Measurements from ENCODE around the gene ABCC1. TPM values are rescaled to one million over a fixed set of nuclear protein-coding genes. Genes with fewer than 3 reads are reported as not detected.
"Not testable (repeated sequence)": the region's sequence is repeated elsewhere in the genome, so short reads cannot be mapped to it uniquely, and the experiment has no call there.

Gene ABCC1
- total RNA-seq, 1 experiment from 2014 or later, result 35.2 TPM

GRCh38 chr16:16137110-16137509, 187.7 kb downstream of the ABCC1 start:
- peak; percentile 22 for DNase-seq (ENCODE audit: low spot score)

GRCh38 chr16:16138034-16138635, 188.7 kb downstream of the ABCC1 start:
- no peak for DNase-seq (ENCODE audit: low spot score)

- DNase-seq (ENCODE audit: low spot score), result no peak
Measured at GRCh38 chr16:16139061-16139460, 189.6 kb downstream of the ABCC1 start.

GRCh38 chr16:16139806-16140205, 190.4 kb downstream of the ABCC1 start:
- DNase-seq (ENCODE audit: low spot score), result no peak

DNA sequence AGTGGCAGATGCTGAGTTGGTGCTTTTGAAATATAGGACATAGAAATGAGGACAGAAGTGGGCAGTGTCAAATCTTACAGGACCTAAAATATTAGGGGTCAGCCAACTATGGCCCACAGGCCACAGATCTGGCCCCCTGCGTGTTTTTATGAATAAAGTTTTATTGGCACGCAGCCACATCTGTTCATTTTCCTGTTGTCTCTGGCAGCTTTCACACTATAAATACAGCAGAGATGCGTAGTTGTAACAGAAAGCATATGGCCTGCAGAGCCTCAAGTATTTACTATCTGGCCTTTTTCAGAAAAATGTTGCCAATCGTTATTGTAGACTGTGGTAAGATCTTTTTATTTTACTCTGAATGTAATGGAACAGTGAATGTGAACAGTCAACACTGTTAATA, 191.1 kb downstream of the ABCC1 start:
- no peak for DNase-seq (ENCODE audit: low spot score)

DNA sequence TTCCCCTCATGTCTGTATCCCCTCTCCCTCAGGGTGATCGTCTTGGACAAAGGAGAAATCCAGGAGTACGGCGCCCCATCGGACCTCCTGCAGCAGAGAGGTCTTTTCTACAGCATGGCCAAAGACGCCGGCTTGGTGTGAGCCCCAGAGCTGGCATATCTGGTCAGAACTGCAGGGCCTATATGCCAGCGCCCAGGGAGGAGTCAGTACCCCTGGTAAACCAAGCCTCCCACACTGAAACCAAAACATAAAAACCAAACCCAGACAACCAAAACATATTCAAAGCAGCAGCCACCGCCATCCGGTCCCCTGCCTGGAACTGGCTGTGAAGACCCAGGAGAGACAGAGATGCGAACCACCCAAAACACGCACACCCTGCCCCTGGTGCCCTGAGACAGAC, 191.7 kb downstream of the ABCC1 start:
- DNase-seq (ENCODE audit: low spot score), result no peak

DNA sequence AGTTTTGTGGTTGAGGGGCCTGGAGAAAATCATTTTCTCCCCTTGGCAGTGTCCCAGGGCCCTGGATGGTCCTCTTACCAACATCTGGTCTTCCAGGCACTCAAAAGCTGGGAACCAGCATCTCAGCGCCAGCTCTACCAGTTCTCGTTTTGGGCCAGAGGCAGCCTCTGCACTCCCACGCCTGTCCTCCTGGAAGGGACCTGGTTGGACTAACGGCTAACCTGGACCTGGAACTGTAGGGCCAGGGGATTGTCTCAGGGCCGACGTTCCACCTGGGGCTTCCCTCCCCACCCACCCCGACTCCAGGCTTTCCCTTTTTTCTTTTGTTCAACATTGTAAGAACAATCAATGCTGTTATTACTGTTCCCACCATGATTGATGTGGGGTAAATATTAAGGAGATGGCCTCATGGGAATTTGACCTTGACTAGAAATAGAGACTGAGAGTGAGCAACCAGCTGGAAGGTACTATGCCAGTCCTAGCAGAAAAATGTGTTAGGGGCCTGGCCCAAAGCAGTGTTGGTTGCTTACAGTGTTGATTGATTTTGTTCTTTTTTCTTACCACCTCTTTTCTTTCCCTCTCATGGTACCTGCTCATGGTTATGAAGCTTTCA, 192.5 kb downstream of the ABCC1 start:
- DNase-seq (ENCODE audit: low spot score), result no peak

DNA sequence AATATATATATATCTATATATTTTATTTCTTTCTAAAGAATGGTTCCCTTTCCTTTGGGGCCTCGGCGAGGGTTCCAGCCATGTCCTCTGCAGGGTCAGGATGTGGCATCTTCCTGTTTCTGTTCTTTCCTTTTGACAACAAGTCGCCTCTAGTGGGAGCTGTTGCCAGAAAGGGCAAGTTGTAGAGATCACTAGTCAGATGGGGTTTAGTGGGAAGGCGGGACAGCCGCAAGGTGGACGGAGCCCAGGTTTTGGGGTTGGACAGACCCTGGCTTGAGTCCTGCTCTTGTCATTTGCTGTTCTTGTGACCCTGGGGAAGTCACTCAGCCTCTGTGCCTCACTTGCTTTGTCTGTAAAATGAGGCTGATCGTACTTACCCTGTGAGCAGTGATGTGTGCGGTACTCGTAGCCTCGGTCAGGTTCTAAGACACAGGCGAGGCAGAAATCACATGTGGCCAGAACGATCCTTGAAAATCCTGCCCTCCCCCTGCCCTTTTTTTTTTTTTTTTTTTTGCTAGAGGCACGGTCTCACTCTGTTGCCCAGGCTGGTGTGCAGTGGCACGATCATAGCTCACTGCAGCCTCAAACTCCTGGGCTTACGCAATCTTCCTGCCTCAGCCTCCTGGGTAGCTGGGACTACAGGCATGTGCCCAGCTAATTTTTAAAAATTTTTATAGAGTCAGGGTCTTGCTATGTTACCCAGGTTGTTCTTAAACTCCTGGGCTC, 193.8 kb downstream of the ABCC1 start:
- DNase-seq (ENCODE audit: low spot score), result no peak

DNA sequence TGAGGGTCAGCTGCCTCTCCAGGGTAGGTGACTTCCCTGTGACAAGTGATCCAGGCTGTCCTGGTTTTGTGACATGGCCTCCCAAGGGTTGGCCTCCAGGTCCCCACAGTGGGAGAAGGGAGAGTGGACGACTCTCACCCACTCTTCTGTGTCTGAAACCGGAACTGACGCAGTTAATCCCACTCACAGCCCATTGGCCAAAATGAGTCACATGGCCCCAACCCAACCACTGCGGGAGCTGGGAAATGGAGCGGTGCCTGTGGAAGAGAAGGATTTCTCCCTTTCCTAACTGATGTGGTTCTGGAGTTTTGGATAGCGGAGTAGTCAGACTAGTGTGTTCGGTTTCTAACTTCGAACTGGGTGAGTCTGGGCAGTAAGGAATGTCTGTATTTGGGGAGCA, 194.5 kb downstream of the ABCC1 start:
- no peak for DNase-seq (ENCODE audit: low spot score)

DNA sequence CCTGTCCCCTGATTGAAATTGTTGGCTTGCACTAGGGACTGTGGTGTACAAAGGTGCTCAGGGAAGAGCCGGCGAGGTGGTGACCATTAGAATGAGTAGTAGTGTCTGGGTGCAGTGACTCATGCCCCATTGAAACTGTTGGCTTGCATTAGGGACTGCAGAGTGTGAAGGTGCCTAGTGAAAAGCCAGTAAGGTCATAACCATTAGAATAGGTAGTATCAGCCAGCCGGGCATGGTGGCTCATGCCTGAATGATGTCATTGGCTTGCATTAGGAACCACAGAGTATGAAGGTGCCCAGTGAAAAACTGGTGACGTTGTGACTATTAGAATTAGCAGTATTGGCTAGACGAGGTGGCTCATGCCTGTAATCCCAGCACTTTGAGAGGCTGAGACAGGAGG, 195.0 kb downstream of the ABCC1 start:
- DNase-seq (ENCODE audit: low spot score), result no peak

GRCh38 chr16:16145286-16145685, 195.9 kb downstream of the ABCC1 start:
- no peak for DNase-seq (ENCODE audit: low spot score)

DNA sequence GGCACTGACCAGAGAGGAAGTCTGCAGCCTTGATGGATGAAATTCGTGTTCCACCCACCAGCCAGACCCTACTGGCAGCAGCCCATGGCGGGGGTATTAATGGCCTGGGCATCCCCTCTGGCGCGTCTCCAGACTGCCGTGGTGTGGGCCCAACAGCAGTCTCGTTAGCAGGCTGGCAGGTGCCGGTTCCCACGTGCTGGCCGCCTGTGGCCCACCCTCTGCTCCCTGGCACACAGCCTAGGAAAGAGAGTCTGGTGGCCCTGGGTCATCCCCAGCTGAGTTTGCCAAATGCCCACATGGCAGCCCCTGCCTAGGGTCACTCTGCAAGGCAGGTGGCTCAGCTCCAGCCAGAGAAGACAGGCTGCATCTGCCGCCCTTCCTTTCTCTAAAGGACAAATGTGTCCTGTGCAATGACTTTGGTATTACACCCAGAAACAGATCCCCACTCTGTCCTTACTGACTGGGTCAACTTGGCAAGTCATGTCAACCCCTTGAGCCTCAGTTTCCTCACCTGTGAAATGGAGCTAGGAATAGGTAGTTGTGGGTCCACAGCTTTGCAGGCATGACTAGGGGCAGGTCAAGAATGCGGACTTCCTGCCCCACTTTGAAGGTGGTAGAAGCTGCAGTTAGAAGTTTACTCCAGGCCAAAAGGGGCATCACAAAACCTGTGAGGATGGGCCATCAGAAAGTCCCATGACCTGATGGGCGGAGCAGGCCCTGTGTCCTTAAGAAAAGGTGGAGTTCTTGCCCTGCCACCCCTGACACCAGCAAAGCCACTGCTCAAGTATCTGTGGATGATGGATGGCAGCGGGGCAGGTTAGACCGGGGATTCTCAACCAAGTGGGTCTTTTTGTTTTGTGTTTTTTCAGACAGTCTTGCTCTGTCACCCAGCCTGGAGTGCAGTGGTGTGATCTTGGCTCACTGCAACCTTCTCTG, 197.2 kb downstream of the ABCC1 start:
- no peak for DNase-seq (ENCODE audit: low spot score)

DNA sequence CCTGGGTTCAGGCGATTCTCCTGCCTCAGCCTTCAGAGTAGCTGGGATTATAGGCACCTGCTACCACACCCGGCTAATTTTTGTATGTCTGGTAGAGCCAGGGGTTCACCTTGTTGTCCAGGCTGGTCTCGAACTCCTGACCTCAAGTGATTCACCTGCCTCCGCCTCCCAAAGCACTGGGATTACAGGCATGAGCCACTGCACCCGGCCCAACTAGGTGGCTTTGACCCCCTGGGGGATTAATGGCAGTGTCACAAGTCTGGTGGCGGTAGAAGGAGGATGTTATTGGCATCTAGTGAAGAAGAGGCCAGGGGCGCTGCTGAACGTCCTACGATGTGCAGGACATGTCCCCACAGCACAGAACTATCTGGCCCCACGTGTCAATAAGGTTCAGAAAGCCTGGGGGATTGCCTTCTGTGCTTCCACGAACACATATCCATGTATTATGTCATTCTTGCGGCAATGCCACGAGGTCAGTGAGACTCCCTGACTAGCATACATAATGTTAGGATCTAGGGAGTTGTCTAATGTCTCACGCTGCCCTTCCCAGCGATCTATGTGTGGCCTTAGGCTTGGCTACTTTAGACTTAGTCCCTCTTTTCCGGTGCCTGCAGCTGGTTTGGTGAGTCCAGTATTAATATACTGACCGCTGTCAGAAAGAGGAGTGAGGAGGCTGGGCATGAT, 198.0 kb downstream of the ABCC1 start:
- DNase-seq (ENCODE audit: low spot score), result no peak

- DNase-seq (ENCODE audit: low spot score), result not testable (repeated sequence)
Measured at GRCh38 chr16:16148000-16148599, 198.7 kb downstream of the ABCC1 start.

DNA sequence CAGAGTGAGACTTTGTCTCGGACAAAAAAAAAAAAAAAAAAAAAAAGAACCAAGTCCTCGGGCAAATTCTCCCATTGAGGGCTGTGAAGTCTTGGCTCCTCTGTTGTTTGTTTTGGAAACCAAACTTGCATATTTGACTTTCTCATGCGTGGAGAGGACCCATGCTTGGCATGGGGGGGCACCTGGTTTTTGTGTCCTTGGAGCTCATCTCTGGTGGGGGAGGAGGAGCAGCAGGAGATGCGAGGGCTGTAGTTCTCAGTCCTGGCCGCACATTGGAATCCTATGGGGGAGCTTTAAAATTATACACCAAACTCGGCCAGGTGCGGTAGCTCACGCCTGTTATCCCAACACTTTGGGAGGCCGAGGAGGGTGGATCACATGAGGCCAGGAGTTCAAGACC, 199.3 kb downstream of the ABCC1 start:
- DNase-seq (ENCODE audit: low spot score), result no peak

GRCh38 chr16:16149710-16150116, 200.3 kb downstream of the ABCC1 start:
- no peak for DNase-seq (ENCODE audit: low spot score)

DNA sequence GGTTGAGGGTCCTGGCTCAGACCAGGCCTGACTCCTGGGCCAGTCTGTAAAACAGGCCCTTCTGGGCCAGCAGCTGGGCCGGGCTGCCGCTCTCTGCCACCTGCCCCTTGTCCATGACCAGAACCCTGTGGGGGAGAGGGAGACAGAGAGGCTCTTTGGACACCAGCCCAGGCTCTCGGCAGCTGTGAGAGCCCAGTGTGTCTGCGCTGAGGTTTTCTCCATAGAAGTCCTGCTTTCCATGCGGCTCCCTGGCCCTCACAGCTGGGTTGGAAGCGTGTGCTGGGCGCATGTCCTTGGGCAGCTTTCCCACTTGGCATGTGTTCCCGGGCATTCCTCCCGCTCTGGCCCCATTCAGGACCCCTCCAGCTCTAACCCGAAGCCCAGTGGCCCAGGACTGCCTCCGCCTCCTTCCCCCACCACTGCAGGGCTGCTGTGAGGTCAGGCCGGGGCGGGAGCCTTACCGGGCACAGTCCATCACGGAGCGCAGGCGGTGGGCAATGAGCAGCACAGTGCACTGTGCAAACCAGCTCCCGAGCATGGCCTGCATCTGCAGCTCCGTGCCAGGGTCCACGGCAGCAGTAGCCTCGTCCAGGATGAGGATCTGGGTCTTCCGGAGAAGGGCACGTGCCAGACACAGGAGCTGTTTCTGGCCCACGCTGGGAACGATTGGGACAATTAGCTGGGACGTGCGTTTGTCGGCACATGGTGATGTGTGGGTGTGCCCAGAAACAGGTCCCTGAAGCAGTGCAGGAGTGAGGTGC, 200.9 kb downstream of the ABCC1 start:
- no peak for DNase-seq (ENCODE audit: low spot score)

DNA sequence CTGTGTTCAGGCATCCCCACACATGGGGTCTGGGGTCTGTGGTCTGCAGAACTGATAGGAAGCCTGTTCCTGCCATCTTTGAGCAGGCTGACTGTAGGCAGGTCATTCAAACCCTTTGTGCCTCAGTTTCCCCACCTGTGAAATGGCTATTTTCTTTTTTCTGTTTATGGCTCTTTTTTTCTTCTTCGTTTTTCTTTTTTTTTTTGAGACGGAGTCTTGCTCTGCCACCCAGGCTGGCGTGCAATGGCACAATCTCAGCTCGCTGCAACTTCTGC, 201.4 kb downstream of the ABCC1 start:
- DNase-seq (ENCODE audit: low spot score), result no peak

DNA sequence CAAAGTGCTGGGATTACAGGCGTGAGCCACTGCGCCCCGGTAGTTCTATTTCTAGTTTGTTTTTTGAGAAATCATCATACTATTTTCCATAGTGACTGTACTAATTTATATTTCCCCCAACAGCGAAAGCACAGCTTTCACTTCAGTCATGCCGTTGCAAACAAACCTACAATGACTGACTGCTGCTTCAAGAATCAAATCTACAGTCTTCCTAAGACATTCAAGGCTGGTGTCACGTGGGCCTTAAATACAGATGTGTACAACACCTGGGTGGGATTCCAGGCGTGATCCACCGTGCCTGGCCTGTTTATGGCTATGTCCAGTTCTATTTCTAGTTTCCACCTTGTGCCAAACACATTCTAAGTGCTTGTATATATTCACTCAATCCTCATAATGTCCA, 201.9 kb downstream of the ABCC1 start:
- DNase-seq (ENCODE audit: low spot score), result no peak

GRCh38 chr16:16153000-16153399, 203.6 kb downstream of the ABCC1 start:
- not testable (repeated sequence) for DNase-seq (ENCODE audit: low spot score)
